Skeletal muscle tissue (tissue), 4 donors: ENCODE measurements around the gene POU3F1. TPM values are rescaled to one million over a fixed set of nuclear protein-coding genes. Genes with fewer than 3 reads are reported as not detected.
"Not testable (repeated sequence)": the region's sequence is repeated elsewhere in the genome, so short reads cannot be mapped to it uniquely, and the experiment has no call there.

ENCODE experiments used
- H3K27ac ChIP-seq: one replicate; pipeline ENCODE4 v1.7.0; 2013; ENCODE audit warnings: mild to moderate bottlenecking, low read depth, low read length, inconsistent platforms
- H3K27me3 ChIP-seq, 3 donors: one replicate each; pipeline ENCODE4 v1.7.0; 2013; ENCODE audit warnings: low read length in 3 of 3; ENCODE audit not compliant: control insufficient read depth in 3 of 3, insufficient read depth in 3 of 3
- H3K36me3 ChIP-seq, 3 donors: one replicate each; pipeline ENCODE4 v1.7.0; 2013; ENCODE audit warnings: low read length in 3 of 3; ENCODE audit not compliant: control insufficient read depth in 3 of 3, insufficient read depth in 3 of 3
- H3K4me1 ChIP-seq, 3 donors: one replicate each; pipeline ENCODE4 v1.7.0; 2013; ENCODE audit warnings: low read length in 3 of 3, mild to moderate bottlenecking in 3 of 3; ENCODE audit not compliant: control insufficient read depth in 3 of 3, insufficient read depth in 3 of 3
- H3K4me3 ChIP-seq, 3 donors: one replicate each; pipeline ENCODE4 v1.7.0; 2013; ENCODE audit warnings: low read length in 3 of 3
- H3K9ac ChIP-seq, 3 donors: one replicate each; pipeline ENCODE4 v1.7.0; 2013; ENCODE audit warnings: low read length in 3 of 3, mild to moderate bottlenecking in 3 of 3, moderate library complexity in 2 of 3, low read depth in 1 of 3
- H3K9me3 ChIP-seq, 3 donors: one replicate each; pipeline ENCODE4 v1.7.0; 2013; ENCODE audit warnings: low read length in 3 of 3; ENCODE audit not compliant: control insufficient read depth in 3 of 3
- total RNA-seq: library from RNA; depleted of rRNA; stranded (reverse); fragments of >200 nt; gene quantifications from one replicate; pipeline ENCODE4 v1.2.3, GENCODE V29; 2014
- donor health status: Osteomylitis.

The POU3F1 gene
- total RNA-seq, 1 donor from 2014 or later: 0.52 TPM

DNA sequence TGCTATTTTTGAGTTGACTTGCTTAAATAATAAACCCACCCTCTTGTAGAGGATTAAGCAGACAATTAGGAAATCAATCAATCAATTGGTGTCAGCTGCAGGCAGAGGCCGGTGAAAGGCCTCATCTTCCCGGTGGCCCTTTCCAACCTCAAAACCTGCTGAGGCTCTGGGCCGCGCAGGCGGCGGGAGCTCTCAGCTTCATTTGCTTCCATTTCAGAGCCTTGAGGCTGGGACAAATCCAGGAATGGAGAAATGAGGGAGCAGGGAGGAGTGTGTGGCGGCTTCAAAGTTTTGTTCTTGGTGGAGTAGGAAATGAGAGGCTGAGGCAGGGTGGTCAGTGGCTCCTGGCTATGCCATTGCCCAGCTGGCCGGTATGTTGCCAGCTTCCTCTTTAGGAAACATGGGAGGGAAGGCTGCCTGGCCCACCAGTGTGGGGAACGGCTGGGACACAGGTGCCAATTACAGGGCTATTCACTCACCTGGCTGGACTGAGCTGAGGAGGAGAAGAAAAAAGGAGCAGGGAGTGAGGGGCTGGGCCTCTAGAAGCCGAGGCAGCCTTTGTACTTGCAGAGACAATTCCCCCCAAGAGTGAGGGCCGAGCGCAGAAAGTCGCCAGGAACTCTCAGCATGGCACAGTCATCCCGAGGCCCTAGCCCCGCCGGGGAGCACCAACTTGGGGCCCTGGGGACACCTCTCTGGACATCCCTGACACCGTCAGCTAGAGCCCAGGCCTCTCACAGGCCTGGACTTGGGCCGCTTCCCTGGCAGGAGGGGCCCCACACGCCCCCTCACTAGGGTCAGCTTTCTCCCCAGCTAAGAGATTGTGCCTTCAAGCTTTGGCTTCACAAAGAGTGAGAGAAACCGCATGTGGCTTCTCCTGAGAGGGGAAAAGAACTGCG lies 4.4 kb downstream of the POU3F1 start:
- Histone ChIP-seq H3K4me1 (peaks cover 13 to 14% (median 14%) of the 10 kb centered on the region in 3 donors), H3K36me3 (no peaks in the 10 kb centered on the region), H3K27ac (no peak overlapping the region), H3K4me3 (no peak overlapping the region), H3K27me3 (peaks cover 42 to 71% (median 58%) of the 10 kb centered on the region in 3 donors), H3K9ac (no peak overlapping the region), H3K9me3 (no peaks in the 10 kb centered on the region)

- Histone ChIP-seq H3K27me3 (peaks cover 32 to 61% (median 44%) of the 10 kb centered on the region in 3 donors), H3K9me3 (no peaks in the 10 kb centered on the region), H3K36me3 (no peaks in the 10 kb centered on the region), H3K4me3 (no peak overlapping the region), H3K9ac (no peak overlapping the region), H3K27ac (no peak overlapping the region), H3K4me1 (peaks cover 5 to 7% (median 6%) of the 10 kb centered on the region in 3 donors)
These were observed 7.1 kb downstream of the POU3F1 start for GRCh38 chr1:38039331-38040088.

- no peak overlapping the region for H3K4me3 ChIP-seq
- no peak overlapping the region for H3K9ac ChIP-seq
- no peak overlapping the region for H3K27ac ChIP-seq
- H3K9me3 ChIP-seq: no peaks in the 10 kb centered on the region
- H3K36me3 ChIP-seq: no peaks in the 10 kb centered on the region
- H3K27me3 ChIP-seq: peaks cover 25 to 55% (median 38%) of the 10 kb centered on the region in 3 donors
- peaks cover 0 to under 1% (median 0%) of the 10 kb centered on the region in 3 donors for H3K4me1 ChIP-seq
These were observed 7.7 kb downstream of the POU3F1 start for GRCh38 chr1:38038861-38039260.

GRCh38 chr1:38037221-38037939 lies 9.2 kb downstream of the POU3F1 start:
- Histone ChIP-seq H3K9ac (no peak overlapping the region), H3K27ac (no peak overlapping the region), H3K4me1 (no peaks in the 10 kb centered on the region), H3K9me3 (no peaks in the 10 kb centered on the region), H3K4me3 (no peak overlapping the region), H3K27me3 (peaks cover 12 to 43% (median 25%) of the 10 kb centered on the region in 3 donors), H3K36me3 (no peaks in the 10 kb centered on the region)

DNA sequence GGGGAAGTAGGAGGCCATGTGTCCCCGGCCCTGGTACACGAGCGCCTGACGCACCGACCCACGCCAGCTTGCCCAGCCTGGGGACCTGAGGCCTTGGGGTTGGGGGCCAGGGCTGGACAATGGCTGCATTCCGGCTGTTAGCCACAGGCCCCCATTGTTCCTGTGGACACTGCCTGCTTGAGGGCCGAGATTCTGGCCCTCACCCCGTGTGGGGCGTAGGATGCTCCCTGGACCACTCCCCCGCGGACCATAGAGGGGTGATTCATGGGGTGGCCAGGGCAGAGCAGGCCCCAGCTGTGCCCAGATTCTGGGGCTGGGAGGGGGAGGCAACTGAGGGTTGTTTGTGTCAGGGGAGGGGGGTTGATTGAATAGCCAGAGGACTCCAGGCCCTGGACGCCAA lies 11.7 kb downstream of the POU3F1 start:
- H3K27me3 ChIP-seq: peaks cover 0 to 18% (median 2%) of the 10 kb centered on the region in 3 donors
- H3K27ac ChIP-seq: no peak overlapping the region
- H3K4me1 ChIP-seq: peaks cover 13 to 18% (median 16%) of the 10 kb centered on the region in 3 donors
- H3K36me3 ChIP-seq: no peaks in the 10 kb centered on the region
- H3K9ac ChIP-seq: no peak overlapping the region
- no peak overlapping the region for H3K4me3 ChIP-seq
- H3K9me3 ChIP-seq: no peaks in the 10 kb centered on the region

GRCh38 chr1:38032992-38033391 lies 13.6 kb downstream of the POU3F1 start:
- H3K27ac ChIP-seq, H3K4me3 ChIP-seq, H3K9ac ChIP-seq, H3K9me3 ChIP-seq, H3K36me3 ChIP-seq, H3K27me3 ChIP-seq: not testable (repeated sequence)
- peaks cover 32 to 37% (median 35%) of the 10 kb centered on the region in 3 donors for H3K4me1 ChIP-seq

DNA sequence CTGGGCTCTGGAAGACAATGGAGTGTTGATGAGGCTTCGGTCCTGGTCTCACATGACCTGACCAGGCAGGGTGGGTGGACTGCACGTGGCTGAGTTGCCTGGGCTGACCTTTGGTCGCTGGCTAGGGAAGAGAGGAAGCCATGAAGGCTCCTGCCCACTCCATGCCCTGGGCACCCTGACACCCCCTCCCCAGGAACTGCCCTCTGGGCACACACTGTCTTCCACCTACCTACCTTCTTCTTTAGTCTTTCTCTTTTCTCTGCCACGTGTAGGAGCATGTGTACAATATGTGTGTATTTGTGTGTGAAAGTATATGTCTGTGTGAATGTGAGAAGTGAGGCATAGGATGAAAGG lies 15.1 kb downstream of the POU3F1 start:
- H3K27me3 ChIP-seq: peaks cover 0 to 5% (median 0%) of the 10 kb centered on the region in 3 donors
- no peaks in the 10 kb centered on the region for H3K9me3 ChIP-seq
- H3K9ac ChIP-seq: peak overlapping the region in 1 of 3 donors; percentile 40
- no peak overlapping the region for H3K27ac ChIP-seq
- peaks cover 0 to 6% (median 0%) of the 10 kb centered on the region in 3 donors for H3K36me3 ChIP-seq
- H3K4me3 ChIP-seq: no peak overlapping the region
- peaks cover 41 to 52% (median 50%) of the 10 kb centered on the region in 3 donors for H3K4me1 ChIP-seq

DNA sequence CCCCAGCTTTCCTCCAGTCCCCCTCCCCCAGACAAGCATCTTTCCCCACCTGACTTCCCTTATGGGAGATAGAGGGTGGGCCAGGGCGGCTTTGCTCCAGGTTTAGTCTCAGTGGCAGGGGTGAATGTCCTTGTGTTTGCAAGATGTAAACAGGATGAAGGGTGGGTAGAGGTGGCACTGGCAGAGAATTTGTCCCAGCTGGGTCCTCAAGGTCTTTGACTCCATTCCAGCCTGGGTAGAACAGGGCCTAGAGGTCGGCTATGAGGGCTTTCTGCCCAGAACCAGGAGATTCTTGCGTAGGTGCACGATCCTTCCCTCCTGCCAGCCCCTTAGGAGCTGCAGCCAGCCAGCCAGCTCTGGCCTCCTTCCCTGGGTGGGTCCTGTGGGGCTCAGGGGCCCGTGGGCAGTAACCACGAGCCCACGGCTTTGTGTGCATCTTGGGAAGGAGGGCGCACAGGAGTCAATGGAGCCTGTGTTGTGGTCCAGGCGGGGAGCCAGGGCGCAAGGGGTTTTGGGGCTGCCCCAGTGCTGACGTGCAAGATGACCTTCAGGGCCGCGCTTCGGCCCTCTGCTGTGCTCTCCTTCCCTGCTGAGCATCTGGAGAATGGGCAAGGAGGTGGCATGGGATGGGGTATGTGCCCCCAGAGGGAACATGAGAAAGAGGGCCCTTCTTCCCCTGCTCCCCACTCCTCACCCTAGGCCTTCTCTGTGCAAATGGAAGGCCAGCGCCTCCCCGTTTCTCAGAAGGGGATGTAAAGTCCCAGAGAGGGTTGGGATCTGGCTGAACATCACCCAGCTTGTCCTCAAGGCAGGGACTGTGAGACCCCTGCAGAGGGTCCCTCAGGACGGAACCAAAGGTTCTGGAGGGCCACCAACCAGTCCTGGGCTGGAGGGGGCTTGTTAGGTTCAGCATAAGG lies 15.7 kb downstream of the POU3F1 start:
- Histone ChIP-seq H3K9ac (peak overlapping the region in 1 of 3 donors; percentile 81), H3K4me1 (peaks cover 47 to 58% (median 56%) of the 10 kb centered on the region in 3 donors), H3K27me3 (peaks cover 0 to 5% (median 0%) of the 10 kb centered on the region in 3 donors), H3K4me3 (no peak overlapping the region), H3K36me3 (peaks cover 5 to 9% (median 6%) of the 10 kb centered on the region in 3 donors), H3K9me3 (no peaks in the 10 kb centered on the region), H3K27ac (peak overlapping the region; percentile 63)
